Activated T-helper 9 cell treated with anti-CD3 and anti-CD28 coated beads, Interleukin-2, amount 50 U/mL, for 16 hours (primary cell): ENCODE results near the gene THEM5.
"Not testable (repeated sequence)": the region's sequence is repeated elsewhere in the genome, so short reads cannot be mapped to it uniquely, and the experiment has no call there.

Source experiments
- DNase-seq: peaks from one replicate; pipeline ENCODE4 v3.0.0-alpha.2; 2020; ENCODE audit warnings: low read depth

Gene THEM5

DNA sequence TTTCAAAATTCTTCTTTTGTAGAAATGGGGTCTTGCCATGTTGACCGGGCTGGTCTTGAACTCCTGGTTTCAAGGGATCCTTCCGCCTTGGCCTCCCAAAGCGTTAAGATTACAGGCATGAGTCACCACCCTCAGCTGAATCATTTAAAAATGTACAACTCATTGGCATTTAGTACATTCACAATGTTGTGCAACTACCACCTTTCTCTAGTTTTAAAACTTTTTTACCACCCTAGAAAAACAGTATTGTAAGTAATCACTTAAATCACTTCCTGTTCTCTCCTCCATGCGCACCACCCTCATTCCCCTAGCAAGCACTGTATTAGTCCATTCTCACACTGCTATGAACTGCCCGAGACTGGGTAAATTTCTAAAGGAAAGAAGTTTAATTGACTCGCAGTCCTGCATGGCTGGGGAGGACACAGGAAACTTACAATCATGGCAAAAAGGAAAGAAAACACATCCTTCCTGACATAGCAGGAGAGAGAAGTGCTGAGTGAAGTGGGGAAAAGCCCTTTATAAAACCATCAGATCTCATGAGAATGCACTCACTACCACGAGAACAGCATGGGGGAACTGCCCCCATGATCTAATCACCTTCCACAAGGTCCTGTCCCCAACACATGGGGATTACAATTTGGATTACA lies 14.4 kb upstream of the THEM5 start:
- no peak for DNase-seq

- no peak for DNase-seq
These were observed 13.8 kb upstream of the THEM5 start for GRCh38 chr1:151867321-151867720.

DNA sequence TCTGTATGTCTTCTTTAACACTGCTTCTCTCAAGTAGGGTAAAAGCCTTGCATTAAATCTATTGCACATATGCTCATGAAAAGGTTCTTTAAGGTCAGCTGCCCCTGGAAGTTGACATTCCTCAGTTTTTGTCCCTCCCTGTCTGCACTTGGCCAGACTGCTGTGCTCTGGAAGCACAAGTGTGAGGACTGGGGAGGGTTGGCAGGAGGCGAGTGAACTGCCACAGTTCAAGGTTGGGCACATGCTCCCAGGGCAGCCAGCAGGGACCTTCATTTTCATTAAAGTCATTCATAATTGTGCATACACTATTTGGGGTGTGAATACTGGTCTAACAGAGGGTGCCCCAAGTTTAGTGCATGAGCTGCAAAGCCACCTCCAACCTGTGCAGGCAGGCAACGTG lies 10.9 kb upstream of the THEM5 start:
- DNase-seq: no peak

DNA sequence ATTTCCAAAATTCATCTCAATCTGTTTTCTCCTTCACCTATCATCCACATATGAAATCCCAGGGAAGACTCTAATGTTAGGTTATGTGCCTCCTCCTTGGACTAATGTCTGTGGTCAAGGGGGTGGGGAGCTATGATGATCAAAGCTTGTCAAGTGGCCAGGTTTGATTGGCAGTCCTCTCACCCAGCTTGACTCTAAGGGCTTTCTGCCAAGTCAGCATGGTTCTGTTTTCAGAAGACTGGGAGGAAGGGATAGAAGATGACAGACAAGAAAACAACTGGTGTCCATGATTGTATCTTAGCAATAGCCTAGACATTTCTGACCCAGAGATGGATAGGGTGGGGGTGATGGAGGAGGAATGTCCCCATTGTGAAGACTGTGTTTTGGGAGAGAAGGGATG lies 9.1 kb upstream of the THEM5 start:
- DNase-seq: no peak

DNA sequence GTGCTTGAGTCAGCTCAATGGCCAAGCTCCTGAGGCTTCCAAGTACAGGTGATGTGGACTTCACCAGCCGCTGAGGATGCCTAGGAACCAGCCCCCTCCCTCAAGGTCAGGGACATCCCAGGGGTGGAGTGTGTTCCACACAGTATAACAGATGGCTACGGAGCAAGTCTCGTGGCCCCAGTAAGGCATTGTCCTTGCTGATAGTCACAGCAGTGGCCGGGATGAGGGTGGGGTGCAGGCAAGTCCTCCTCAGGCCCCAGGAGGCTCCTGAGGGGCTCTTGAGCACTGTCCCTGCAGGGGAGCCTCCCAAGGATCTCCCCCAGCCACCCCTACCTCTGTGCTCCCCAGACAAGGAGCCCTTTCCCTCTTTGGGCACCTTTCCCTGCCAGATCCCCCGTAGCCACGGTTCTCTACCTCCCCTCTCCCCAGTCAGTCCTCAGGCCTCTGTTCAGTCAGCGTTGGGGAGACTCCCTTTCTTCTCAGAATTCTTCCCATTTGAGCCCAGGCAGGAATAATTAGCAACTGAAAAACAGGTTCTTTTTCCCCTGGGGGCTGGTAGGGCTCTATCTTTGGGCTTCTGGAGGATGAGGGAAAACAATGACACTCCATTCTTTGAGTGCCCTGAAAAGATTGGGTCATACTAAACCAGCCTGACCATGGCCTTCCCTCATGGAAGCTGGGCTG lies 7.1 kb upstream of the THEM5 start:
- no peak for DNase-seq

DNA sequence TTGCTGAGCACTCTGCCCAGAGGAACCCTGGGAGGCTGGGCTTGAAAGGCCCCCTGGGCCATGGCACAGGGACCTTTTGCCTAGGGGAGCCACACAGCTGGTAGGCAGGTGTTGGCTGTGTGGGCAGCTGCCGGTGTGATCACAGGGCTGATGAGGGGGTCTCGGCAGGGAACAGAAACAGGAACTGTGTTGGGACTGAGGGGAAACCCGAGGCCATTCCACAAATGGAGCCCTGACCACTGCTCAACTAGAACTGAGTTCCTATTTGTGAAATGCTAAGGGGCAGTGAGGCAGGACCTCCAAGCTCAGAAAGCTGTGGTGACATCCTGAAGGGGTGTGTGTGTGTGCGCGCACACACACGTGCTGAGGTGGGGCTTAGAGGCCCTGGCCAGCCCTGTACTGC lies 6.4 kb upstream of the THEM5 start:
- no peak for DNase-seq

DNA sequence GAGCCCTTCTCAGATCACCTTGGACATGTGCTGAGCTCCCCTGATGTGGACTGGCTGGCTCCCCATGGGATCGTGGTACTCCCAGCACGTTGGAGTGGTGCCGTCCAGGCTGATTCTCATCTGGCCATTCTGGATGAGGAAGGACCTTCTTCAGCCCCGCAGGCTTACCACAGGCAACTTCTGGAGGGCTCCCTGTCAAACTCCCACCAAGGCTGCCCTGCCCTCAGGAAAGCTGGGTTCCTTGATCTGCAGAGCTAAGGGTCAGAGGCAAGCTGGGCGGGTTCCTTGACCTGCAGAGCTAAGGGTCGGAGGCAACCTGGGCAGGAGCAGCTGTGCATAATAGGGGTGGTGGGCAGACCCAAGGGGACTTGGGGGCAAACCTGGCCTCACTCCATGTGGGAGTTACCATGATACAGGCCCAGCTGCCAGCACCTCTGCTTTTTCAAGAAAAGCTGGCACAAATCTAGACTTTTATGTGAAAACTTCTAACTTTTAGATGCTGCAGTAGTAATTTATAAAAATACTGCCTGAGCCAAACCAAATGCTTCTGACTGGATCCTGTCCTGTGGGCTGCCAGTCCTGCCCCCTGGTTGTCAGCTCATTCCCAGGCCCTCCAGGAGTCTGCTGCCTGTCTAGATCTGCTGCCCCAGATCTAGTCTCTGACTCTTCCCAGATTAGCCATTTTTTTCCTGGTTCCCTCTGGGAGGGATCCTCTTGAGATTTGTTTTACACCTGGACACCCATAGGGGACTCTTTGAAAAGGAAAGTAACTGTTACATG lies 5.6 kb upstream of the THEM5 start:
- DNase-seq: no peak

- DNase-seq: no peak
These were observed 4.7 kb upstream of the THEM5 start for GRCh38 chr1:151858030-151858746.

DNA sequence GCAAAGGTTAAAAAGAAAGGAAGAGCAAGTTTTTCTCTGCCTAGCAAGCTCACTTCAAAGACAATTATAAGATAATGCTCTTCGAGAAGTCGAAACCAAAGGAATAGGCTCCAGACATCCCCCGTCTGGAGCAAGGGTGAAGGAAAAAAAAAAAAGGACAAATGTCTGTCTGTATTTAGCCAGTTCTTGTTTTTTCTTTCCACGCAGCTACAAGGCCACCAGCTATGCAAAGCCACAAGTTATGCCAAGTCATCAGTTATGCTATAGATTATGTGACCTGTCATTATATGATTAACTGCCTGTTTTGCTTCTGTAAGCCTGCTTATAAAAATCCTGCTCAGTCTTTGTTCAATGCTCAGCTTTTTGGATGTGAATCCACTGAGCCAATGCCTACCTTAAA lies 2.4 kb upstream of the THEM5 start:
- no peak for DNase-seq

GRCh38 chr1:151855516-151855915 lies 2.0 kb upstream of the THEM5 start:
- not testable (repeated sequence) for DNase-seq

DNA sequence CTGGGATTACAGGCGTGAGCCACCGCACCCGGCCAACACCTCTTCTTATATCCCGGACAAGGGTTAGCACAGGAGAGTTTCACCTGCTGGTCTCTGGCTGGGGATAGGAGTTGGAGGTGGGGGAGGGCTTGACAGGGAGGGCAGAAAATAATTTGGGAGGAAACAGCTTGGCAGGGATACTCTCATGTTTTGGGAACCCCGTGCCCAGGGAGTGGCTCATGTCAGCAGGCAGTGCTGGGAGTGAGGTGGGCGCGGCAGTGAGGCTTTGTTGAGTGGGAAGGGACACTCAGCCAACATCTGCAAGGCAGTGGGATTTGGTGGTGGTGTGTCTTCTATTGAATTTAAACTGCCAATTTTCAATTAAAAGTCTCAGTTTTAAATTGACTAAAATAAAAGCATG lies 1.1 kb upstream of the THEM5 start:
- no peak for DNase-seq

- no peak for DNase-seq
These were observed 779 bp downstream of the THEM5 start for GRCh38 chr1:151852733-151853132.

DNA sequence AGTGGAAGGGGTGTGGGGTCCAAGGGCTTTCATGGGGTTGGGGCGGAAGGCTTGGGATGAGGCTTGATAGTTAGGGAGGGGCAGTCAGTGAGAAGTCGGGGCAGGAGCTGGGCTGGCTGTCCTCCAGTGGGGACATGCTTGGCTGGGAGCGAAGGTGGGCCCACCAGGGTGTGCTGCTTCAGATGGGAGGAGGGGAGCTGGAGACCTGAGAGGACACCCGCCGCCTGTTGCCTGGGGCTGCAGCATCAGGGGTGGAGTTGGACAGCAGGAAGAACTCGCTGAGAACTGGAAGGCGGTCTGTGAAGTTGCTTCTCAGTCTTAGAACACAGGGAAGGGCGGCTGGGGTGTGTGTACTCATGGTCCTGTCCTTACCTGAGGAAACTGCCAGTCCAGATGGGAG lies 1.6 kb downstream of the THEM5 start:
- no peak for DNase-seq

DNA sequence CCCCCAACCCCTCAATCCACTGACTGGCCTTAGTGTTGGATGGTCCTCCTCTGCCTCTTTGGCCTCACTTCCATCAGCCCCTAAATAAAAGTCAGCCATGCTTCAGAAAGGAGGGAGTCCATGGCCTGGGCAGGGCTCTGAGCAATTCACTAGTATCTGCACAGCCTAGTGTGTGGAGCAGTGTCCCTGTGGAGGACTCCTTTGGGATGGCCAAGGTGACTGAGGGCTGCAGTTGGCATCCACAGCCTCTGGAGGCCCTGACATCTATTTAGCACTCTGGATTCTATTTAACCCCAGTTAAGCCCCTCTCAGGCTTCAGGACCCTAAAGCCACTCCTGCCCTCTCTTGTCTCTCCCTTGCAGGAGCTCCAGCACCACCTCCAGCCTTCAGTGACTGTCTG lies 3.6 kb downstream of the THEM5 start:
- DNase-seq: no peak

- DNase-seq: no peak
These were observed 4.4 kb downstream of the THEM5 start for GRCh38 chr1:151849126-151849525.

DNA sequence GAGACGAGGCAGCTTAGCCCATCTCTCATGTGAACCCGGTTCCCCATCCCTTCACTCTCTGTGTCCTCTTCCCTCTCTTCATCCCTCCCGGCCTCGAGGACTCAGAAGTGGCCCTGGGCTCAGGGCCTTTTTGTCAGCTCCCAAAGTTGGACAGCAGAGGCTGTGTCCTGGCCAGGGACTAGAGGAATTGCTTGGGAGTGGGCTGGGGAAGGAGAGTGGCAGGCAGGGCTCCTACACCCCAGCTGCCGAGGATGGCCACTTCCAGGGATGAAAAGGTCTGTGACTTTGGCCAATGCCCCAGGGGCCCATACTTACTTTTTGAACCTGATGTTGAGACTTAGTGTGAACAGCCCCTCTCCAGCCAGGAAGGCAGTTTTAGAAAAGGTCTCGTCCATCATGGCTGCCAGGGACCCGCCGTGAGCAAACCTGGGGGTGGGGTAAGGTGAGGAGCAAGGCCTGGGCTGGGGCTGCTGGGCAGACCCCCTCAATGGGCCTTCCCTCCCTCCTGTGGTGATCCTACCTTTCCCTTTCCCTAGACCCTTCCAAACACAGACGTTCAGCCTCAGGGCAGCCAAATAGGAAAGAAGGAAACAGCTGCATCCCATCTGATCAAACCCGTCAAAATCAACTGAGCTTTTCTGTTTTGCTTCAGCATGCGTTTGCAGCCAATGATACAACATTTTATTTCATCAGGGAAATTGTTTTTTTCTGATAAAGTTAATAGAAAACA lies 5.5 kb downstream of the THEM5 start:
- no peak for DNase-seq

DNA sequence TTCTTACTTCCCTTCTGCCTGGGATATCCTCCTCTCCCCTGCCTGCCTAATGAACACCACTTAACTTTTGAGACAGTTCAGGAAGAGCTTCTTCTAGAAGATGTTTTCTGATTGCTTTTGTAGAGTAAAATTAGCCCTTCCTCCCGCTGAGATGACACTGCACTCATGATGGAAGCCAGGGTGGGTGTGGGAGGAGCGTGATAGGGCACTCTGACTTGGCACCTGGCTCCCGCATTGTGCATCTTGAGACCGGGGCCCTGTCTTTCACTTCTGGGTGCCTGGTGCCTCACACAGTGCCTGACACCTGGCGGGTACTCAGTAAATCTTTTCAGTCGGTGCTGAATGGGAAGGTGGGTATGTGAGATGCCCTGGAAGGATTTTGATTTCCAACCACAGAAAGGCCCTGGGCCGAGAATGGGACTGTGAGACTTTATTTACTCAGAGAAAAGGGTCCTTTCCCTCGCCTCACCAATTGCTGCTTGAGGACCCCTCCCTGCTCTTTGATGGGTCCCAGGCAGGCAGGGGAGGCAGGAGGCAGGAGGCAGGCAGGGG lies 6.8 kb downstream of the THEM5 start:
- no peak for DNase-seq

DNA sequence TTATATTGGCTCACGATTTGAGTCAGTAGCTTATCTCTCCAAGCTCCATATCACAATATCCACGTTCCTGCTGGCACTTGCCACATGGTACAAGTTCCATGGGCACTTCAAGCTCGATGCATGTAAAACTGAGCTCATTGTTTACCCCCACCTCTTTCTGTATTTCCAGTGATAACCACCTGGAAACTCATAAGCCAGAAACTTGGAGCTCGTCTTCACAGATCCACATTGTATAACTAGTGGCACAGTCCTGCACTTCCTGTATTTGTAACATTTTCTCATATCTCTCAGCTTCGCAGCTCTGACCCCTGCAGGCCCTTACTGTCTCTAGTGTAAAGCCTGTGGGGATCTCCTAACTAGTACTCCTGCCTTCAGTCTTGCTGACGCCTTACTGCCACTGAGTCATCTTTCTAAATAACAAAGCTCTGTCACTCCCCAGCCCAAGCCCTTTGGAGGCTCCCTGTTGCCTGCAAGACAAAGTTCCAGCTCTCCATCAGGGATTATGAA lies 7.4 kb downstream of the THEM5 start:
- DNase-seq: no peak

- DNase-seq: no peak
These were observed 10.1 kb downstream of the THEM5 start for GRCh38 chr1:151843398-151843797.

- DNase-seq: no peak
These were observed 12.4 kb downstream of the THEM5 start for GRCh38 chr1:151841141-151841540.

DNA sequence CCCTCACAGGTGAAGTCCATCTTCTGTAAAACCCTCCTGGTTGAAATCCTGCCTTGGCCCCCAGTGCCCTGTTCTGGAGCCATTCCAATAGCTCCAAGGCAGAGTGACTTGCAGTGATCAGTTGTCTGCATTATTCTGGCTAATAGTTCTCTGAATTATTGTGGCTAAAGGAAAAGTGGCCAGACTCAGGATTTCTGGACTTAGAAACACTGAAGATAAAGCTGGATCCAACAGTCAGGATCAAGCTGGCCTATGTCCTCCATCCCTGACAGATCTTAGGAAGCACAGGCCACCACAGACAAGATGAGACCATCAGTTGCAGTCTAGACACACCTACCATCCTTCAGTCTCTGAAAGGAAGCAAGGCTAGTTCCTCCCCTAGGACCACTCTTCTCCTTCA lies 13.1 kb downstream of the THEM5 start:
- no peak for DNase-seq
